Choroid plexus epithelial cell (primary cell): Measurements from ENCODE around the gene MYO10.
"Not testable (repeated sequence)": the region's sequence is repeated elsewhere in the genome, so short reads cannot be mapped to it uniquely, and the experiment has no call there.

ENCODE experiments used
- DNase-seq: peaks from one replicate; pipeline ENCODE4 v3.0.0-alpha.2; 2010; ENCODE audit warnings: low read depth
- H3K4me3 ChIP-seq: 2 replicates; pipeline ENCODE4 v1.5.1; 2011; ENCODE audit warnings: low read depth, mild to moderate bottlenecking, control low read depth, low read length, moderate library complexity
- CTCF ChIP-seq: conservative IDR thresholded peaks from 2 replicates; pipeline ENCODE4 v1.5.1; 2011; ENCODE audit warnings: low read depth, mild to moderate bottlenecking, control low read depth, inconsistent platforms, low read length, moderate library complexity

Gene MYO10

DNA sequence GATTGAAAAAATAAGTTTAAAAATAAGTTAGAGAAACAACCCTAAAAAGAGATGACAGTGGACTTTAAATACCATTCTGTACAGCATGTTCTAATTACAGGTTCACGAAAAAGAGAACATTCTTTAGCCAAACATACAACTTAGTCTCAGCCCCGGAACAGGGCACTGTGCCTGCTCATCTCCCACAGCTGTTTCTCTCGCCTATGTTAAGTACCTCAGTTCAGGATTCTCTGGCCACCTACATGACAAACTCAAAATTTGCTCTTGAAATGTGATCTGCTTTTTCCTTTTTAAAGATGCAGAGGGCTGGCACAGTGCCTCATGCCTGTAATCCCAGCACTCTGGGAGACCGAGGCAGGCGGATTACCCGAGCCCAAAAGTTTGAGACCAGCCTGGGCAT, 52.3 kb downstream of the MYO10 start:
- H3K4me3 ChIP-seq = no peak overlapping the region
- no peak for TF ChIP-seq CTCF
- peak; percentile 55 for DNase-seq

GRCh38 chr5:16883176-16883575, 52.9 kb downstream of the MYO10 start:
- DNase-seq = no peak
- no peak for TF ChIP-seq CTCF
- H3K4me3 ChIP-seq = no peak overlapping the region

DNA sequence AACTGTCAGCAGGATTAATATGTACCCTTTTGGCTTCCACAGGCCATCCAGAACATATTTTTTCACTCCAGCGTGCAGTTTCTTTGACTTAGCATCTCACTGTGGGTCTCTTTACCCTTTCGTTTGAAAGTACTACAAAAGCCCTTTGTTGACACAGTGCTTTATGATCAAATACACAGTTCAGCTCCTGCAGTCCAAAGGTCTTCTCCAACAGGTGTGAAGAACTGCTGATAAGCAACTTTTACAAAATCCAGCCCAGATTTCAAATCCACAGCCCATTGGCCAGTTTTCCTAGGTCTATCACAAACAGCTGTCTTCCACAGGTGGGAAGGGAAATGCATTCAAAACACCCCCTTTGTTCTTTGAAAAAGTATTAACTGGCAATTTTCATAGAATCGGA, 54.8 kb downstream of the MYO10 start:
- no peak for DNase-seq
- no peak overlapping the region for H3K4me3 ChIP-seq
- TF ChIP-seq CTCF = no peak

DNA sequence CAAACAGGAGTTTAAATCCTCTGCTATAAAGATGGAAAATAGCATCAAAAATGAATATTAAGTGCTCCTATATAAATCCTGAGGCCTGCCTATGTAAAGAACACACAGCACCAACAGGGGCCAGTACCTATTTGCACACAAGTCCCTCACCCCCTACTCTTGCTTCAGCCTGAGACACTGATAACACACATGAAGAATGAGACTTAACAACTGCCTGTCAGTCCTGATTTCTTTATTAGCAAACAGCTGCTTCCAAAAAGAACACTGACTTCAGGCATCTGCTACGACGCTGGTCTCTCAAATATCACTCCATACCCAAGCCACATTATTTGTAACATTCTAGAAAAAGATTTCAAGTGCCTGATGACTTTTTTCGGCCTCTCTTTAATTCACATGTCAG, 55.5 kb downstream of the MYO10 start:
- TF ChIP-seq CTCF = no peak
- DNase-seq = no peak
- H3K4me3 ChIP-seq = no peak overlapping the region

DNA sequence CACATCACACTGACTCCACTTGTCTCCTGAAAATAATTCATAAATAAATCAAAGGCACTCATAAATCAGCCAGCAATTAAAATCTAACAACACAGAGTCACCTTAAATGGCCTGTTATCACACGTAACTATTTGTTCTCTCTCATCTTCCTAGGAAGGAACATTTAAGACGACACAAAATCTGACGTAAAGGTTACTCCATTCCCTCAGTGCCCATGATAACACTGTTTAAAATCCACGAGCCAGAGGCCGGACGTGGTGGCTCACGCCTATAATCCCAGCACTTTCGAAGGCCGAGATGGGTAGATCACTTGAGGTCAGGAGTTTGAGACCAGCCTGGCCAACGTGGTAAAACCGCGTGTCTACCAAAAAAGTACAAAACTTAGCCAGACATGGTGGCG, 56.4 kb downstream of the MYO10 start:
- DNase-seq = no peak
- no peak overlapping the region for H3K4me3 ChIP-seq
- no peak for TF ChIP-seq CTCF

- DNase-seq = no peak
- H3K4me3 ChIP-seq = no peak overlapping the region
- TF ChIP-seq CTCF = no peak
Measured at GRCh38 chr5:16879191-16879590, 56.9 kb downstream of the MYO10 start.

GRCh38 chr5:16877267-16877935, 58.7 kb downstream of the MYO10 start:
- no peak overlapping the region for H3K4me3 ChIP-seq
- no peak for TF ChIP-seq CTCF
- no peak for DNase-seq

GRCh38 chr5:16874424-16874823, 61.7 kb downstream of the MYO10 start:
- not testable (repeated sequence) for H3K4me3 ChIP-seq, DNase-seq
